Endothelial cell of umbilical vein (primary cell): ENCODE data around the gene NELFB.

Source experiments
- CTCF ChIP-seq, 2 donors: IDR thresholded peaks; 1 replicate in 1 of 2; 2 replicates in 1 of 2; pipeline ENCODE4 v1.5.1; 2011; ENCODE audit warnings: low read length in 2 of 2, mild to moderate bottlenecking in 2 of 2, moderate library complexity in 2 of 2, control low read depth in 1 of 2, inconsistent platforms in 1 of 2, low read depth in 1 of 2; ENCODE audit not compliant: insufficient read depth in 1 of 2; ENCODE audit errors: extremely low read depth in 1 of 2
- EZH2 ChIP-seq: IDR thresholded peaks from 2 replicates; pipeline ENCODE4 v1.6.1; 2012; ENCODE audit warnings: borderline replicate concordance, low read depth, mild to moderate bottlenecking, moderate library complexity, low read length, inconsistent platforms; ENCODE audit not compliant: severe bottlenecking
- FOS ChIP-seq: IDR thresholded peaks from 2 replicates; pipeline ENCODE4 v1.6.1; 2011; ENCODE audit warnings: mild to moderate bottlenecking, low read length, moderate library complexity, borderline replicate concordance; ENCODE audit not compliant: insufficient read depth
- GATA2 ChIP-seq: IDR thresholded peaks from 2 replicates; pipeline ENCODE4 v1.7.0; 2011; ENCODE audit warnings: low read depth, mild to moderate bottlenecking, moderate library complexity, mixed read lengths, low read length; ENCODE audit not compliant: insufficient read length, insufficient read depth
- JUN ChIP-seq: IDR thresholded peaks from 2 replicates; pipeline ENCODE4 v1.6.1; 2011; ENCODE audit warnings: borderline replicate concordance, low read depth; ENCODE audit not compliant: insufficient read length, insufficient read depth
- MAX ChIP-seq: IDR thresholded peaks from 2 replicates; pipeline ENCODE4 v1.6.1; 2011; ENCODE audit not compliant: insufficient read depth, insufficient read length
- MYC ChIP-seq: IDR thresholded peaks from one replicate; pipeline ENCODE4 v1.6.1; 2011; ENCODE audit warnings: mild to moderate bottlenecking, low read depth, low read length
- POLR2A ChIP-seq: IDR thresholded peaks from 2 replicates; pipeline ENCODE4 v1.6.1; 2012; ENCODE audit warnings: low read depth, mild to moderate bottlenecking, control low read depth, low read length
- POLR2AphosphoS5 ChIP-seq: IDR thresholded peaks from 2 replicates; pipeline ENCODE4 v1.6.1; 2012; ENCODE audit warnings: low read depth, mild to moderate bottlenecking, control low read depth, low read length, moderate library complexity; ENCODE audit not compliant: insufficient read depth

GRCh38 chr9:137275203-137275587 is 20.1 kb downstream of the NELFB start:
- TF ChIP-seq CTCF (IDR thresholded peaks at IDR 0.05; ENCODE audit: extremely low read depth in 1 of 2, insufficient read depth in 1 of 2, low read depth in 1 of 2, low read length in 2 of 2) (no peak), MAX (no peak), POLR2A (no peak), POLR2AphosphoS5 (no peak), EZH2 (no peak), GATA2 (no peak), JUN (no peak), FOS (no peak), MYC (no peak)
